WTC11 (cell line): ENCODE measurements around the gene EPB41. TPM values are rescaled to one million over a fixed set of nuclear protein-coding genes. Genes with fewer than 3 reads are reported as not detected.
A peak's percentile ranks its signal among the peaks of the same experiment; 100 is the strongest.

ENCODE experiments used
- ATAC-seq: fragments of 200-7000 bp; cut with Tn5 transposase; 2 replicates; pipeline ENCODE4 v1.10.0; 2021; ENCODE audit warnings: mild to moderate bottlenecking, moderate library complexity
- CTCF ChIA-PET: fragments of 300-600 bp; sonication (Branson Sonifier 250); formaldehyde crosslinking; loops from one replicate; lab custom pipeline; 2021; ENCODE audit warnings: antibody characterized with exemption; lab: Charles Lee
- POLR2A ChIA-PET: fragments of 350-600 bp; sonication (Branson Sonifier 250); formaldehyde crosslinking; loops from one replicate; lab custom pipeline; 2021; ENCODE audit warnings: antibody characterized with exemption; lab: Charles Lee
- DNase-seq: peaks from one replicate; pipeline ENCODE4 v3.0.0; 2021; ENCODE audit warnings: low spot score
- H3K27ac Mint-ChIP-seq: 2 replicates; pipeline ENCODE4 v1.8.0; 2021; ENCODE audit warnings: mixed read lengths
- H3K27me3 Mint-ChIP-seq: 2 replicates; pipeline ENCODE4 v1.8.0; 2021; ENCODE audit warnings: low read depth, mild to moderate bottlenecking, moderate library complexity, mixed read lengths
- H3K36me3 Mint-ChIP-seq: 2 replicates; pipeline ENCODE4 v1.8.0; 2021; ENCODE audit warnings: mixed read lengths
- H3K4me1 Mint-ChIP-seq: 2 replicates; pipeline ENCODE4 v1.8.0; 2022; ENCODE audit warnings: mixed read lengths
- H3K4me3 Mint-ChIP-seq: 2 replicates; pipeline ENCODE4 v1.8.0; 2021; ENCODE audit warnings: mild to moderate bottlenecking, moderate library complexity, mixed read lengths
- H3K9me3 Mint-ChIP-seq: 2 replicates; pipeline ENCODE4 v1.8.0; 2021; ENCODE audit warnings: mixed read lengths
- ATF1 ChIP-seq: sonication (generic); formaldehyde crosslinking; IDR thresholded peaks from 2 replicates; pipeline ENCODE4 v1.8.1; 2023; ENCODE audit warnings: mild to moderate bottlenecking, moderate library complexity, missing genetic modification reagents
- ETV6 ChIP-seq: sonication (generic); formaldehyde crosslinking; IDR thresholded peaks from 2 replicates; pipeline ENCODE4 v1.8.1; 2022; ENCODE audit warnings: mild to moderate bottlenecking, missing genetic modification reagents
- FOXJ3 ChIP-seq: sonication (generic); formaldehyde crosslinking; IDR thresholded peaks from 2 replicates; pipeline ENCODE4 v1.9.0; 2021; ENCODE audit warnings: missing genetic modification reagents, mild to moderate bottlenecking, borderline replicate concordance
- FOXK1 ChIP-seq: sonication (generic); formaldehyde crosslinking; IDR thresholded peaks from 2 replicates; pipeline ENCODE4 v1.8.0; 2022; ENCODE audit warnings: mild to moderate bottlenecking, moderate library complexity, missing genetic modification reagents
- FOXP1 ChIP-seq: sonication (generic); formaldehyde crosslinking; IDR thresholded peaks from 2 replicates; pipeline ENCODE4 v1.8.0; 2022; ENCODE audit warnings: missing genetic modification reagents, mild to moderate bottlenecking, moderate library complexity, borderline replicate concordance
- MAX ChIP-seq: sonication (generic); formaldehyde crosslinking; IDR thresholded peaks from 2 replicates; pipeline ENCODE4 v1.8.0; 2022; ENCODE audit warnings: mild to moderate bottlenecking, missing genetic modification reagents
- NFATC4 ChIP-seq: fragments of 250-450 bp; sonication (Bioruptor Pico); IDR thresholded peaks from 2 replicates; pipeline ENCODE4 v1.9.0; 2021; ENCODE audit warnings: mild to moderate bottlenecking
- NFYB ChIP-seq: sonication (generic); formaldehyde crosslinking; conservative IDR thresholded peaks from 2 replicates; pipeline ENCODE4 v1.8.0; 2022; ENCODE audit warnings: low read depth, missing genetic modification reagents
- NR3C1 ChIP-seq: sonication (generic); formaldehyde crosslinking; conservative IDR thresholded peaks from 2 replicates; pipeline ENCODE4 v1.8.1; 2023; ENCODE audit warnings: low read depth, mild to moderate bottlenecking, missing genetic modification reagents
- PRDM15 ChIP-seq: sonication (generic); formaldehyde crosslinking; IDR thresholded peaks from 2 replicates; pipeline ENCODE4 v1.8.0; 2022; ENCODE audit warnings: missing genetic modification reagents
- PRRX2 ChIP-seq: fragments of 250-450 bp; sonication (Bioruptor Pico); IDR thresholded peaks from 2 replicates; pipeline ENCODE4 v1.8.0; 2021; ENCODE audit warnings: mild to moderate bottlenecking
- TEAD1 ChIP-seq: sonication (generic); formaldehyde crosslinking; IDR thresholded peaks from 2 replicates; pipeline ENCODE4 v1.8.0; 2022; ENCODE audit warnings: mild to moderate bottlenecking, missing genetic modification reagents
- ZNF138 ChIP-seq: sonication (generic); formaldehyde crosslinking; conservative IDR thresholded peaks from 2 replicates; pipeline ENCODE4 v1.8.1; 2022; ENCODE audit warnings: mild to moderate bottlenecking, moderate library complexity, missing genetic modification reagents
- ZNF263 ChIP-seq: sonication (generic); formaldehyde crosslinking; IDR thresholded peaks from 2 replicates; pipeline ENCODE4 v1.8.1; 2022; ENCODE audit warnings: low read depth, mild to moderate bottlenecking, moderate library complexity, missing genetic modification reagents
- ZNF423 ChIP-seq: fragments of 250-450 bp; sonication (Bioruptor Pico); IDR thresholded peaks from 2 replicates; pipeline ENCODE4 v2.1.2; 2022; ENCODE audit warnings: mild to moderate bottlenecking, moderate library complexity
- ZNF671 ChIP-seq: fragments of 250-450 bp; sonication (Bioruptor Pico); IDR thresholded peaks from 2 replicates; pipeline ENCODE4 v1.8.0; 2021; ENCODE audit warnings: mild to moderate bottlenecking
- total RNA-seq: library from RNA; stranded (reverse); gene quantifications from 3 replicates; pipeline ENCODE4 v1.2.3, GENCODE V29; 2021
- TF ChIP-seq, protein P1 (sequence below): sonication (generic); formaldehyde crosslinking; IDR thresholded peaks from 2 replicates; pipeline ENCODE4 v1.8.1; 2023; ENCODE audit warnings: mild to moderate bottlenecking, missing genetic modification reagents
- TF ChIP-seq, protein P2 (sequence below): fragments of 250-450 bp; sonication (Bioruptor Pico); IDR thresholded peaks from 2 replicates; pipeline ENCODE4 v2.1.2; 2022; ENCODE audit warnings: mild to moderate bottlenecking, moderate library complexity
- TF ChIP-seq, protein P3 (sequence below): sonication (generic); formaldehyde crosslinking; IDR thresholded peaks from 2 replicates; pipeline ENCODE4 v1.8.0; 2023; ENCODE audit warnings: mild to moderate bottlenecking, missing genetic modification reagents
- TF ChIP-seq, protein P4 (sequence below): sonication (generic); formaldehyde crosslinking; IDR thresholded peaks from 2 replicates; pipeline ENCODE4 v1.8.1; 2023; ENCODE audit warnings: mild to moderate bottlenecking, moderate library complexity, missing genetic modification reagents
- TF ChIP-seq, protein P5 (sequence below): fragments of 250-450 bp; sonication (Bioruptor Pico); IDR thresholded peaks from 2 replicates; pipeline ENCODE4 v1.9.0; 2021; ENCODE audit warnings: moderate library complexity, mild to moderate bottlenecking, inconsistent platforms, borderline replicate concordance
- TF ChIP-seq, protein P6 (sequence below): sonication (generic); formaldehyde crosslinking; IDR thresholded peaks from 2 replicates; pipeline ENCODE4 v1.8.0; 2022; ENCODE audit warnings: mild to moderate bottlenecking, missing genetic modification reagents

The EPB41 gene
- total RNA-seq, 1 experiment from 2014 or later, result 85.0 TPM

- peaks cover 23% of the 10 kb centered on the region for H3K27me3 Mint-ChIP-seq
- no peak overlapping the region for H3K27ac Mint-ChIP-seq
- peak; percentile 73 for DNase-seq
- peak overlapping the region; percentile 74 for H3K4me3 Mint-ChIP-seq
- H3K9me3 Mint-ChIP-seq, result no peaks in the 10 kb centered on the region
- peak; percentile 3 for ATAC-seq
- peaks cover 19% of the 10 kb centered on the region for H3K4me1 Mint-ChIP-seq
- CTCF ChIA-PET, result interaction anchor here (0.6 to 6.3 kb wide), 22 partner anchors 9 to 338 kb away, joined by 3 to 45 read pairs (median 4); partner anchors contain the start of genes EPB41, MECR and SRSF4
- POLR2A ChIA-PET, result interaction anchor here (0.5 to 2.3 kb wide), 8 partner anchors 9 to 386 kb away, joined by 3 to 8 read pairs (median 4); partner anchors contain the start of genes SRSF4 and YTHDF2
- no peaks in the 10 kb centered on the region for H3K36me3 Mint-ChIP-seq
- TF ChIP-seq ZNF423 (CRISPR knock-in tag) (peak; percentile 91), ZNF671 (CRISPR knock-in tag) (no peak), ATF1 (no peak), TEAD1 (CRISPR knock-in tag) (peak; percentile 75; the same call in 1 of the 2 replicates), PRRX2 (no peak), ZNF138 (CRISPR knock-in tag) (no peak), ZNF263 (CRISPR knock-in tag) (no peak), ETV6 (CRISPR knock-in tag) (peak; percentile 18), FOXJ3 (CRISPR knock-in tag) (no peak), MAX (peak; percentile 86; the same call in 1 of the 2 replicates), NFYB (CRISPR knock-in tag) (0 out of 2 replicates have a peak, but pooled peaks have one; percentile 16), PRDM15 (CRISPR knock-in tag) (no peak), NR3C1 (CRISPR knock-in tag) (no peak), FOXP1 (no peak), FOXK1 (CRISPR knock-in tag) (0 out of 2 replicates have a peak, but pooled peaks have one; percentile 23), NFATC4 (CRISPR knock-in tag) (no peak)
- TF ChIP-seq, protein P1, sequence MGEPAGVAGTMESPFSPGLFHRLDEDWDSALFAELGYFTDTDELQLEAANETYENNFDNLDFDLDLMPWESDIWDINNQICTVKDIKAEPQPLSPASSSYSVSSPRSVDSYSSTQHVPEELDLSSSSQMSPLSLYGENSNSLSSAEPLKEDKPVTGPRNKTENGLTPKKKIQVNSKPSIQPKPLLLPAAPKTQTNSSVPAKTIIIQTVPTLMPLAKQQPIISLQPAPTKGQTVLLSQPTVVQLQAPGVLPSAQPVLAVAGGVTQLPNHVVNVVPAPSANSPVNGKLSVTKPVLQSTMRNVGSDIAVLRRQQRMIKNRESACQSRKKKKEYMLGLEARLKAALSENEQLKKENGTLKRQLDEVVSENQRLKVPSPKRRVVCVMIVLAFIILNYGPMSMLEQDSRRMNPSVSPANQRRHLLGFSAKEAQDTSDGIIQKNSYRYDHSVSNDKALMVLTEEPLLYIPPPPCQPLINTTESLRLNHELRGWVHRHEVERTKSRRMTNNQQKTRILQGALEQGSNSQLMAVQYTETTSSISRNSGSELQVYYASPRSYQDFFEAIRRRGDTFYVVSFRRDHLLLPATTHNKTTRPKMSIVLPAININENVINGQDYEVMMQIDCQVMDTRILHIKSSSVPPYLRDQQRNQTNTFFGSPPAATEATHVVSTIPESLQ, result no peak
- TF ChIP-seq, protein P2, sequence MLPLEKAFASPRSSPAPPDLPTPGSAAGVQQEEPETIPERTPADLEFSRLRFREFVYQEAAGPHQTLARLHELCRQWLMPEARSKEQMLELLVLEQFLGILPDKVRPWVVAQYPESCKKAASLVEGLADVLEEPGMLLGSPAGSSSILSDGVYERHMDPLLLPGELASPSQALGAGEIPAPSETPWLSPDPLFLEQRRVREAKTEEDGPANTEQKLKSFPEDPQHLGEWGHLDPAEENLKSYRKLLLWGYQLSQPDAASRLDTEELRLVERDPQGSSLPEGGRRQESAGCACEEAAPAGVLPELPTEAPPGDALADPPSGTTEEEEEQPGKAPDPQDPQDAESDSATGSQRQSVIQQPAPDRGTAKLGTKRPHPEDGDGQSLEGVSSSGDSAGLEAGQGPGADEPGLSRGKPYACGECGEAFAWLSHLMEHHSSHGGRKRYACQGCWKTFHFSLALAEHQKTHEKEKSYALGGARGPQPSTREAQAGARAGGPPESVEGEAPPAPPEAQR (CRISPR knock-in tag), result no peak
- TF ChIP-seq, protein P3, sequence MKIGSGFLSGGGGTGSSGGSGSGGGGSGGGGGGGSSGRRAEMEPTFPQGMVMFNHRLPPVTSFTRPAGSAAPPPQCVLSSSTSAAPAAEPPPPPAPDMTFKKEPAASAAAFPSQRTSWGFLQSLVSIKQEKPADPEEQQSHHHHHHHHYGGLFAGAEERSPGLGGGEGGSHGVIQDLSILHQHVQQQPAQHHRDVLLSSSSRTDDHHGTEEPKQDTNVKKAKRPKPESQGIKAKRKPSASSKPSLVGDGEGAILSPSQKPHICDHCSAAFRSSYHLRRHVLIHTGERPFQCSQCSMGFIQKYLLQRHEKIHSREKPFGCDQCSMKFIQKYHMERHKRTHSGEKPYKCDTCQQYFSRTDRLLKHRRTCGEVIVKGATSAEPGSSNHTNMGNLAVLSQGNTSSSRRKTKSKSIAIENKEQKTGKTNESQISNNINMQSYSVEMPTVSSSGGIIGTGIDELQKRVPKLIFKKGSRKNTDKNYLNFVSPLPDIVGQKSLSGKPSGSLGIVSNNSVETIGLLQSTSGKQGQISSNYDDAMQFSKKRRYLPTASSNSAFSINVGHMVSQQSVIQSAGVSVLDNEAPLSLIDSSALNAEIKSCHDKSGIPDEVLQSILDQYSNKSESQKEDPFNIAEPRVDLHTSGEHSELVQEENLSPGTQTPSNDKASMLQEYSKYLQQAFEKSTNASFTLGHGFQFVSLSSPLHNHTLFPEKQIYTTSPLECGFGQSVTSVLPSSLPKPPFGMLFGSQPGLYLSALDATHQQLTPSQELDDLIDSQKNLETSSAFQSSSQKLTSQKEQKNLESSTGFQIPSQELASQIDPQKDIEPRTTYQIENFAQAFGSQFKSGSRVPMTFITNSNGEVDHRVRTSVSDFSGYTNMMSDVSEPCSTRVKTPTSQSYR (CRISPR knock-in tag), result no peak
- TF ChIP-seq, protein P4, sequence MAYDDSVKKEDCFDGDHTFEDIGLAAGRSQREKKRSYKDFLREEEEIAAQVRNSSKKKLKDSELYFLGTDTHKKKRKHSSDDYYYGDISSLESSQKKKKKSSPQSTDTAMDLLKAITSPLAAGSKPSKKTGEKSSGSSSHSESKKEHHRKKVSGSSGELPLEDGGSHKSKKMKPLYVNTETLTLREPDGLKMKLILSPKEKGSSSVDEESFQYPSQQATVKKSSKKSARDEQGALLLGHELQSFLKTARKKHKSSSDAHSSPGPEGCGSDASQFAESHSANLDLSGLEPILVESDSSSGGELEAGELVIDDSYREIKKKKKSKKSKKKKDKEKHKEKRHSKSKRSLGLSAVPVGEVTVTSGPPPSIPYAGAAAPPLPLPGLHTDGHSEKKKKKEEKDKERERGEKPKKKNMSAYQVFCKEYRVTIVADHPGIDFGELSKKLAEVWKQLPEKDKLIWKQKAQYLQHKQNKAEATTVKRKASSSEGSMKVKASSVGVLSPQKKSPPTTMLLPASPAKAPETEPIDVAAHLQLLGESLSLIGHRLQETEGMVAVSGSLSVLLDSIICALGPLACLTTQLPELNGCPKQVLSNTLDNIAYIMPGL (CRISPR knock-in tag), result 0 out of 2 replicates have a peak, but pooled peaks have one; percentile 33
- TF ChIP-seq, protein P5, sequence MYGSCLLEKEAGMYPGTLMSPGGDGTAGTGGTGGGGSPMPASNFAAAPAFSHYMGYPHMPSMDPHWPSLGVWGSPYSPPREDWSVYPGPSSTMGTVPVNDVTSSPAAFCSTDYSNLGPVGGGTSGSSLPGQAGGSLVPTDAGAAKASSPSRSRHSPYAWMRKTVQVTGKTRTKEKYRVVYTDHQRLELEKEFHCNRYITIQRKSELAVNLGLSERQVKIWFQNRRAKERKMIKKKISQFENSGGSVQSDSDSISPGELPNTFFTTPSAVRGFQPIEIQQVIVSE (CRISPR knock-in tag), result no peak
- TF ChIP-seq, protein P6, sequence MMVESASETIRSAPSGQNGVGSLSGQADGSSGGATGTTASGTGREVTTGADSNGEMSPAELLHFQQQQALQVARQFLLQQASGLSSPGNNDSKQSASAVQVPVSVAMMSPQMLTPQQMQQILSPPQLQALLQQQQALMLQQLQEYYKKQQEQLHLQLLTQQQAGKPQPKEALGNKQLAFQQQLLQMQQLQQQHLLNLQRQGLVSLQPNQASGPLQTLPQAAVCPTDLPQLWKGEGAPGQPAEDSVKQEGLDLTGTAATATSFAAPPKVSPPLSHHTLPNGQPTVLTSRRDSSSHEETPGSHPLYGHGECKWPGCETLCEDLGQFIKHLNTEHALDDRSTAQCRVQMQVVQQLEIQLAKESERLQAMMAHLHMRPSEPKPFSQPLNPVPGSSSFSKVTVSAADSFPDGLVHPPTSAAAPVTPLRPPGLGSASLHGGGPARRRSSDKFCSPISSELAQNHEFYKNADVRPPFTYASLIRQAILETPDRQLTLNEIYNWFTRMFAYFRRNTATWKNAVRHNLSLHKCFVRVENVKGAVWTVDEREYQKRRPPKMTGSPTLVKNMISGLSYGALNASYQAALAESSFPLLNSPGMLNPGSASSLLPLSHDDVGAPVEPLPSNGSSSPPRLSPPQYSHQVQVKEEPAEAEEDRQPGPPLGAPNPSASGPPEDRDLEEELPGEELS (CRISPR knock-in tag), result peak; percentile 52
These were observed 207.7 kb downstream of the EPB41 start for GRCh38 chr1:29121936-29122681.
